Urinary bladder (tissue), 4 donors: ENCODE measurements around the gene GNS. TPM values are rescaled to one million over a fixed set of nuclear protein-coding genes. Genes with fewer than 3 reads are reported as not detected.

Experiments used
- DNase-seq: peaks from one replicate; pipeline ENCODE4 v3.0.0-alpha.2; 2015; ENCODE audit errors: extremely low spot score
- H3K27ac ChIP-seq: one replicate; pipeline ENCODE4 v1.5.1; 2013; ENCODE audit warnings: low read depth, mild to moderate bottlenecking, moderate library complexity
- H3K36me3 ChIP-seq: one replicate; pipeline ENCODE4 v1.6.1; 2013; ENCODE audit warnings: mild to moderate bottlenecking, moderate library complexity; ENCODE audit not compliant: insufficient read depth
- H3K4me1 ChIP-seq: one replicate; pipeline ENCODE4 v1.6.1; 2013; ENCODE audit warnings: mild to moderate bottlenecking, moderate library complexity; ENCODE audit not compliant: insufficient read depth
- H3K4me3 ChIP-seq: one replicate; pipeline ENCODE4 v1.5.1; 2013; ENCODE audit warnings: low read depth, low read length
- WGBS: extraction: QIAGEN DNeasy Blood & Tissue Kit; methylation state at CpG from one replicate; pipeline ENCODE4 v1.1.7; 2013; 5-methylcytosine and 5-hydroxymethylcytosine counted together
- polyA plus RNA-seq: library from polyadenylated mRNA; stranded (reverse); fragments of 200-250 nt; gene quantifications from one replicate; pipeline ENCODE4 v1.2.3, GENCODE V29; 2013
- total RNA-seq: library from RNA; depleted of rRNA; stranded (reverse); fragments of >200 nt; gene quantifications from one replicate; pipeline ENCODE4 v1.2.3, GENCODE V29; 2014
- donor health status: healthy with polysubstance abuse.
- donor health status: healthy.

The GNS gene
- total and polyA plus RNA-seq, 2 donors: 82.0 to 120 TPM

- Histone ChIP-seq H3K27ac (no peak overlapping the region), H3K4me3 (no peak overlapping the region), H3K36me3 (no peaks in the 10 kb centered on the region), H3K4me1 (no peaks in the 10 kb centered on the region)
- 63% methylated on average over 3 of the region's 3 CpGs for WGBS
- no peak for DNase-seq
Observed at GRCh38 chr12:64757771-64758170, 1.4 kb downstream of the GNS start.

GRCh38 chr12:64756376-64756775, 2.8 kb downstream of the GNS start:
- DNase-seq: no peak
- no peak overlapping the region for H3K4me3 ChIP-seq
- H3K4me1 ChIP-seq: no peaks in the 10 kb centered on the region
- peaks cover 3% of the 10 kb centered on the region for H3K36me3 ChIP-seq
- no peak overlapping the region for H3K27ac ChIP-seq
- 84% methylated on average over 2 of the region's 2 CpGs for WGBS

- no peak overlapping the region for H3K4me3 ChIP-seq
- WGBS: 87% methylated on average over 3 of the region's 3 CpGs
- H3K4me1 ChIP-seq: no peaks in the 10 kb centered on the region
- H3K27ac ChIP-seq: no peak overlapping the region
- peaks cover 7% of the 10 kb centered on the region for H3K36me3 ChIP-seq
- DNase-seq: no peak
Observed at GRCh38 chr12:64753427-64753826, 5.8 kb downstream of the GNS start.

- DNase-seq: no peak
- Histone ChIP-seq H3K36me3 (peaks cover 7% of the 10 kb centered on the region), H3K4me3 (no peak overlapping the region), H3K4me1 (no peaks in the 10 kb centered on the region), H3K27ac (no peak overlapping the region)
- 73% methylated on average over 4 of the region's 4 CpGs for WGBS
Observed at GRCh38 chr12:64752833-64753238, 6.4 kb downstream of the GNS start.

GRCh38 chr12:64752032-64752431, 7.2 kb downstream of the GNS start:
- Histone ChIP-seq H3K4me3 (no peak overlapping the region), H3K36me3 (peaks cover 7% of the 10 kb centered on the region), H3K4me1 (no peaks in the 10 kb centered on the region), H3K27ac (no peak overlapping the region)
- no peak for DNase-seq

- H3K36me3 ChIP-seq: peaks cover 7% of the 10 kb centered on the region
- 90% methylated on average over 15 of the region's 15 CpGs for WGBS
- H3K4me1 ChIP-seq: no peaks in the 10 kb centered on the region
- H3K4me3 ChIP-seq: no peak overlapping the region
- no peak for DNase-seq
- H3K27ac ChIP-seq: no peak overlapping the region
Observed at GRCh38 chr12:64749461-64750200, 9.6 kb downstream of the GNS start.

GRCh38 chr12:64747695-64748094, 11.5 kb downstream of the GNS start:
- DNase-seq: no peak
- Histone ChIP-seq H3K4me1 (no peaks in the 10 kb centered on the region), H3K36me3 (peaks cover 8% of the 10 kb centered on the region), H3K4me3 (no peak overlapping the region), H3K27ac (no peak overlapping the region)
- 35% methylated on average over 2 of the region's 2 CpGs for WGBS

- Histone ChIP-seq H3K4me3 (no peak overlapping the region), H3K4me1 (no peaks in the 10 kb centered on the region), H3K27ac (no peak overlapping the region), H3K36me3 (peaks cover 5% of the 10 kb centered on the region)
- no peak for DNase-seq
- 80% methylated on average over 2 of the region's 2 CpGs for WGBS
Observed at GRCh38 chr12:64746663-64747062, 12.5 kb downstream of the GNS start.

- Histone ChIP-seq H3K4me3 (no peak overlapping the region), H3K36me3 (peaks cover 5% of the 10 kb centered on the region), H3K27ac (no peak overlapping the region), H3K4me1 (no peaks in the 10 kb centered on the region)
- DNase-seq: no peak
- WGBS: 93% methylated on average over 2 of the region's 2 CpGs
Observed at GRCh38 chr12:64745980-64746379, 13.2 kb downstream of the GNS start.

GRCh38 chr12:64745259-64745807, 13.9 kb downstream of the GNS start:
- Histone ChIP-seq H3K4me1 (no peaks in the 10 kb centered on the region), H3K36me3 (peaks cover 2% of the 10 kb centered on the region), H3K27ac (no peak overlapping the region), H3K4me3 (no peak overlapping the region)
- WGBS: 93% methylated on average over 7 of the region's 7 CpGs
- no peak for DNase-seq

- no peak overlapping the region for H3K4me3 ChIP-seq
- peaks cover 4% of the 10 kb centered on the region for H3K36me3 ChIP-seq
- H3K27ac ChIP-seq: no peak overlapping the region
Observed at GRCh38 chr12:64744422-64745258, 14.6 kb downstream of the GNS start.

GRCh38 chr12:64743206-64743605, 16.0 kb downstream of the GNS start:
- Histone ChIP-seq H3K4me3 (no peak overlapping the region), H3K4me1 (no peaks in the 10 kb centered on the region), H3K27ac (no peak overlapping the region), H3K36me3 (peaks cover 6% of the 10 kb centered on the region)
- DNase-seq: no peak
- WGBS: 98% methylated on average over 3 of the region's 3 CpGs

More at GRCh38 chr12:64744422-64745258, 14.6 kb downstream of the GNS start:
- DNase-seq: no peak
- H3K4me1 ChIP-seq: no peaks in the 10 kb centered on the region
- 69% methylated on average over 5 of the region's 5 CpGs for WGBS

GRCh38 chr12:64742416-64742815, 16.8 kb downstream of the GNS start:
- DNase-seq: no peak
- no peaks in the 10 kb centered on the region for H3K4me1 ChIP-seq
- H3K4me3 ChIP-seq: no peak overlapping the region
- H3K27ac ChIP-seq: no peak overlapping the region
- 91% methylated on average over 3 of the region's 3 CpGs for WGBS
- H3K36me3 ChIP-seq: peaks cover 6% of the 10 kb centered on the region

- 46% methylated on average over 2 of the region's 2 CpGs for WGBS
Observed at GRCh38 chr12:64740646-64741045, 18.6 kb downstream of the GNS start.

More at GRCh38 chr12:64740646-64741045, 18.6 kb downstream of the GNS start:
- DNase-seq: no peak
- Histone ChIP-seq H3K4me1 (no peaks in the 10 kb centered on the region), H3K27ac (no peak overlapping the region), H3K36me3 (peaks cover 9% of the 10 kb centered on the region), H3K4me3 (no peak overlapping the region)
